Measurements from ENCODE around the gene PET117.
"Not testable (repeated sequence)": the region's sequence is repeated elsewhere in the genome, so short reads cannot be mapped to it uniquely, and the experiment has no call there.

PET117 gene

GRCh38 chr20:18174906-18175683, 37.4 kb downstream of the PET117 start:
- Mint-ChIP-seq H3K36me3 (ENCODE audit: low read depth) (peaks cover 94% of the 10 kb centered on the region), H3K27ac (no peak overlapping the region), H3K4me1 (ENCODE audit: low read depth) (peaks cover 8% of the 10 kb centered on the region)

GRCh38 chr20:18176318-18176785, 38.7 kb downstream of the PET117 start:
- Mint-ChIP-seq H3K9me3 (peaks cover 29% of the 10 kb centered on the region), H3K36me3 (ENCODE audit: low read depth) (peaks cover 91% of the 10 kb centered on the region), H3K4me1 (ENCODE audit: low read depth) (peaks cover 8% of the 10 kb centered on the region), H3K27ac (peak overlapping the region; percentile 2), H3K27me3 (no peaks in the 10 kb centered on the region), H3K4me3 (no peak overlapping the region)
- intact Hi-C loops (cut with micrococcal nuclease) = no loop called here

More at GRCh38 chr20:18174906-18175683, 37.4 kb downstream of the PET117 start:
- intact Hi-C loops (cut with micrococcal nuclease) = no loop called here
- no peak overlapping the region for H3K4me3 Mint-ChIP-seq
- no peaks in the 10 kb centered on the region for H3K27me3 Mint-ChIP-seq
- H3K9me3 Mint-ChIP-seq = peaks cover 23% of the 10 kb centered on the region

- H3K4me1 Mint-ChIP-seq (ENCODE audit: low read depth); H3K27me3 Mint-ChIP-seq; intact Hi-C loops (cut with micrococcal nuclease): not testable (repeated sequence)
Measured at GRCh38 chr20:18180366-18180765, 42.7 kb downstream of the PET117 start.

GRCh38 chr20:18180815-18181214, 43.2 kb downstream of the PET117 start:
- Mint-ChIP-seq H3K36me3 (ENCODE audit: low read depth) (peaks cover 91% of the 10 kb centered on the region), H3K4me3 (no peak overlapping the region), H3K27me3 (no peaks in the 10 kb centered on the region), H3K9me3 (peaks cover 29% of the 10 kb centered on the region), H3K27ac (no peak overlapping the region), H3K4me1 (ENCODE audit: low read depth) (no peaks in the 10 kb centered on the region)
- intact Hi-C loops (cut with micrococcal nuclease) = no loop called here

More at GRCh38 chr20:18180366-18180765, 42.7 kb downstream of the PET117 start:
- not testable (repeated sequence) for H3K27ac Mint-ChIP-seq, H3K4me3 Mint-ChIP-seq
- Mint-ChIP-seq H3K36me3 (ENCODE audit: low read depth) (peaks cover 91% of the 10 kb centered on the region), H3K9me3 (peaks cover 29% of the 10 kb centered on the region)

GRCh38 chr20:18187020-18187419, 49.4 kb downstream of the PET117 start:
- Mint-ChIP-seq H3K4me3 (no peak overlapping the region), H3K27ac (no peak overlapping the region), H3K27me3 (no peaks in the 10 kb centered on the region), H3K36me3 (ENCODE audit: low read depth) (peaks cover 77% of the 10 kb centered on the region), H3K4me1 (ENCODE audit: low read depth) (no peaks in the 10 kb centered on the region), H3K9me3 (no peaks in the 10 kb centered on the region)
- intact Hi-C loops (cut with micrococcal nuclease) = no loop called here

- Mint-ChIP-seq H3K4me1 (ENCODE audit: low read depth) (no peaks in the 10 kb centered on the region), H3K4me3 (no peak overlapping the region), H3K9me3 (no peaks in the 10 kb centered on the region), H3K27ac (no peak overlapping the region), H3K27me3 (no peaks in the 10 kb centered on the region), H3K36me3 (ENCODE audit: low read depth) (peaks cover 64% of the 10 kb centered on the region)
- intact Hi-C loops (cut with micrococcal nuclease) = no loop called here
Measured at GRCh38 chr20:18188434-18188833, 50.8 kb downstream of the PET117 start.

GRCh38 chr20:18190338-18191233, 52.9 kb downstream of the PET117 start:
- Mint-ChIP-seq H3K4me1 (ENCODE audit: low read depth) (no peaks in the 10 kb centered on the region), H3K27ac (no peak overlapping the region), H3K36me3 (ENCODE audit: low read depth) (peaks cover 50% of the 10 kb centered on the region)

GRCh38 chr20:18191306-18191705, 53.6 kb downstream of the PET117 start:
- Mint-ChIP-seq H3K27ac (no peak overlapping the region), H3K4me1 (ENCODE audit: low read depth) (no peaks in the 10 kb centered on the region), H3K36me3 (ENCODE audit: low read depth) (peaks cover 42% of the 10 kb centered on the region), H3K9me3 (no peaks in the 10 kb centered on the region), H3K27me3 (no peaks in the 10 kb centered on the region), H3K4me3 (no peak overlapping the region)
- intact Hi-C loops (cut with micrococcal nuclease) = no loop called here

More at GRCh38 chr20:18190338-18191233, 52.9 kb downstream of the PET117 start:
- intact Hi-C loops (cut with micrococcal nuclease) = no loop called here
- Mint-ChIP-seq H3K27me3 (no peaks in the 10 kb centered on the region), H3K4me3 (no peak overlapping the region), H3K9me3 (no peaks in the 10 kb centered on the region)
